Endothelial cell of umbilical vein (primary cell): ENCODE data around the gene HCN1.

Experiments used
- TF ChIP-seq, protein P1 (sequence below), 2 donors: IDR thresholded peaks; 1 replicate in 1 of 2; 2 replicates in 1 of 2; pipeline ENCODE4 v1.5.1; 2011; ENCODE audit warnings: low read length in 2 of 2, mild to moderate bottlenecking in 2 of 2, moderate library complexity in 2 of 2, control low read depth in 1 of 2, inconsistent platforms in 1 of 2, low read depth in 1 of 2; ENCODE audit not compliant: insufficient read depth in 1 of 2; ENCODE audit errors: extremely low read depth in 1 of 2
- TF ChIP-seq, protein P2 (sequence below): IDR thresholded peaks from 2 replicates; pipeline ENCODE4 v1.6.1; 2011; ENCODE audit not compliant: insufficient read depth, insufficient read length

DNA sequence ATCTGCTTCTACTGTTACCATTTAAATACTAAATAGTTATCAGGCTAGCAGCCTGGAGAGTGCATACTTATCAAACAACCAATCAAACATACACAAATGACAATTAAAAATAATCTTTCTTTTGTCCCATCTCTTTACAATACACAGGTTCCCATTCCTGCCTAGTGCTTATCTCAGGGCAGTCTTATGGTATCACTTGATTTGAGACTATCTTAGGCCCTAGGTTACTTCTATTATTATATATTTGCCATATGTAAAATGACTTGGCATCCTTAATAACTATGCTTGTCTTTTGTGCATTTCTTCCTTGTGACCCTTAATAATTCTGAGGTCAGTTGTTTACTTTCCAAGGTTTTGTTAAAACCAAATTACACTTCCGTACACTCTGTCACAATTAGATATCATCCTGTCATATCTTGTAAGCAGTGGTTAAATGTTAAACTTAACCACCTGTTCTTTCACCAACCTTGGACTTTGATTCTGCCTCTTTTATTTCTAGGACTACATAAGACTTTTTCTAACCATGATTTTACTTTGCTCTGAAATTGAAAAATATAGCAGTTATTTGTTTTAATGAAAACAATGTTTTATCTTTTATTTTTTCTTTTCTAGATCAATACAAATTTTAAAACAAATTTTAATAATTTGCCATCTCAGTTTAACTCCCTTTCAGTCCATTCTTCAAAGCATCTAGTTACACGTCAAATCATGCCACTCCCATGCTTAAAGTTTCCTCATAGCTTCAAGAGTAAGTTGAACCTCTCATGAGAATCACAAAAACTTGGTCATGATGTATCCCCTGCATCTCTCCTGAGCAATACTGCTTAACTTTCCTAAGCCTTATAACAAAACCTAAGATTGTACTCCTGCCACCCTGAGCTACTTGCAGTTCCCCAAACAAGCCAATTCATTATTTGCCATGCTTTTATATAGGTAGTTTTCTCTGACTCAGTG lies 281.3 kb downstream of the HCN1 start:
- TF ChIP-seq, protein P1, sequence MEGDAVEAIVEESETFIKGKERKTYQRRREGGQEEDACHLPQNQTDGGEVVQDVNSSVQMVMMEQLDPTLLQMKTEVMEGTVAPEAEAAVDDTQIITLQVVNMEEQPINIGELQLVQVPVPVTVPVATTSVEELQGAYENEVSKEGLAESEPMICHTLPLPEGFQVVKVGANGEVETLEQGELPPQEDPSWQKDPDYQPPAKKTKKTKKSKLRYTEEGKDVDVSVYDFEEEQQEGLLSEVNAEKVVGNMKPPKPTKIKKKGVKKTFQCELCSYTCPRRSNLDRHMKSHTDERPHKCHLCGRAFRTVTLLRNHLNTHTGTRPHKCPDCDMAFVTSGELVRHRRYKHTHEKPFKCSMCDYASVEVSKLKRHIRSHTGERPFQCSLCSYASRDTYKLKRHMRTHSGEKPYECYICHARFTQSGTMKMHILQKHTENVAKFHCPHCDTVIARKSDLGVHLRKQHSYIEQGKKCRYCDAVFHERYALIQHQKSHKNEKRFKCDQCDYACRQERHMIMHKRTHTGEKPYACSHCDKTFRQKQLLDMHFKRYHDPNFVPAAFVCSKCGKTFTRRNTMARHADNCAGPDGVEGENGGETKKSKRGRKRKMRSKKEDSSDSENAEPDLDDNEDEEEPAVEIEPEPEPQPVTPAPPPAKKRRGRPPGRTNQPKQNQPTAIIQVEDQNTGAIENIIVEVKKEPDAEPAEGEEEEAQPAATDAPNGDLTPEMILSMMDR (IDR thresholded peaks at IDR 0.05; ENCODE audit: extremely low read depth in 1 of 2, insufficient read depth in 1 of 2, low read depth in 1 of 2, low read length in 2 of 2), result no peak
- TF ChIP-seq, protein P2, sequence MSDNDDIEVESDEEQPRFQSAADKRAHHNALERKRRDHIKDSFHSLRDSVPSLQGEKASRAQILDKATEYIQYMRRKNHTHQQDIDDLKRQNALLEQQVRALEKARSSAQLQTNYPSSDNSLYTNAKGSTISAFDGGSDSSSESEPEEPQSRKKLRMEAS, result no peak
